ENCODE results near the gene PITPNC1.

- TF ChIP-seq, protein P1, sequence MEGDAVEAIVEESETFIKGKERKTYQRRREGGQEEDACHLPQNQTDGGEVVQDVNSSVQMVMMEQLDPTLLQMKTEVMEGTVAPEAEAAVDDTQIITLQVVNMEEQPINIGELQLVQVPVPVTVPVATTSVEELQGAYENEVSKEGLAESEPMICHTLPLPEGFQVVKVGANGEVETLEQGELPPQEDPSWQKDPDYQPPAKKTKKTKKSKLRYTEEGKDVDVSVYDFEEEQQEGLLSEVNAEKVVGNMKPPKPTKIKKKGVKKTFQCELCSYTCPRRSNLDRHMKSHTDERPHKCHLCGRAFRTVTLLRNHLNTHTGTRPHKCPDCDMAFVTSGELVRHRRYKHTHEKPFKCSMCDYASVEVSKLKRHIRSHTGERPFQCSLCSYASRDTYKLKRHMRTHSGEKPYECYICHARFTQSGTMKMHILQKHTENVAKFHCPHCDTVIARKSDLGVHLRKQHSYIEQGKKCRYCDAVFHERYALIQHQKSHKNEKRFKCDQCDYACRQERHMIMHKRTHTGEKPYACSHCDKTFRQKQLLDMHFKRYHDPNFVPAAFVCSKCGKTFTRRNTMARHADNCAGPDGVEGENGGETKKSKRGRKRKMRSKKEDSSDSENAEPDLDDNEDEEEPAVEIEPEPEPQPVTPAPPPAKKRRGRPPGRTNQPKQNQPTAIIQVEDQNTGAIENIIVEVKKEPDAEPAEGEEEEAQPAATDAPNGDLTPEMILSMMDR (IDR thresholded peaks at IDR 0.05): no peak
- no peak for TF ChIP-seq POLR2AphosphoS5 (IDR thresholded peaks at IDR 0.05)
- TF ChIP-seq POLR2A (IDR thresholded peaks at IDR 0.05): no peak
- no peak for TF ChIP-seq EP300 (IDR thresholded peaks at IDR 0.05)
Measured at GRCh38 chr17:67496286-67496685, 119.2 kb downstream of the PITPNC1 start.
